H1 (cell line): ENCODE measurements around the gene MOSMO. TPM values are rescaled to one million over a fixed set of nuclear protein-coding genes. Genes with fewer than 3 reads are reported as not detected.

Experiments used
- ASH2L ChIP-seq: fragments of 200-600, 300-600 bp; sonication (generic); IDR thresholded peaks from one replicate; pipeline ENCODE4 v1.7.1; 2017; ENCODE audit warnings: low read length
- BCL11A ChIP-seq, 2 experiments: IDR thresholded peaks; one replicate each; pipeline ENCODE4 v1.6.1; 2011; ENCODE audit warnings: low read depth in 2 of 2, low read length in 2 of 2, mild to moderate bottlenecking in 2 of 2
- BRCA1 ChIP-seq: IDR thresholded peaks from 2 replicates; pipeline ENCODE4 v1.6.1; 2012; ENCODE audit warnings: low read depth, low read length, improper control_type of control experiment
- CHD1 ChIP-seq: IDR thresholded peaks from 2 replicates; pipeline ENCODE4 v1.6.1; 2012; ENCODE audit warnings: low read depth, low read length, improper control_type of control experiment
- CTBP2 ChIP-seq: IDR thresholded peaks from 2 replicates; pipeline ENCODE4 v1.7.0; 2011; ENCODE audit warnings: borderline replicate concordance, mild to moderate bottlenecking, moderate library complexity, mixed read lengths, low read length; ENCODE audit not compliant: insufficient read depth, insufficient read length
- EZH2 ChIP-seq: fragments of 200-600 bp; sonication (generic); IDR thresholded peaks from 2 replicates; pipeline ENCODE4 v1.7.1; 2012; ENCODE audit warnings: low read depth, mild to moderate bottlenecking, moderate library complexity, low read length, inconsistent platforms; ENCODE audit not compliant: severe bottlenecking
- FOSL1 ChIP-seq: IDR thresholded peaks from 2 replicates; pipeline ENCODE4 v1.6.1; 2011; ENCODE audit warnings: mild to moderate bottlenecking, low read depth, low read length, moderate library complexity; ENCODE audit not compliant: insufficient read depth
- GTF2F1 ChIP-seq: IDR thresholded peaks from 2 replicates; pipeline ENCODE4 v1.6.1; 2012; ENCODE audit warnings: low read depth, low read length, improper control_type of control experiment, borderline replicate concordance
- HDAC2 ChIP-seq, 2 experiments: fragments of 300-600 bp in 1 of 2; sonication (generic) in 1 of 2; IDR thresholded peaks; 2 replicates each; pipeline ENCODE4 v1.6.1; 2011 to 2012; ENCODE audit warnings: low read depth in 2 of 2, low read length in 2 of 2, mild to moderate bottlenecking in 2 of 2, moderate library complexity in 2 of 2, borderline replicate concordance in 1 of 2, inconsistent platforms in 1 of 2
- KDM5A ChIP-seq: fragments of 200-600 bp; IDR thresholded peaks from 2 replicates; pipeline ENCODE4 v1.7.1; 2012; ENCODE audit warnings: mild to moderate bottlenecking, low read length, inconsistent platforms, mixed read lengths
- MAFK ChIP-seq: IDR thresholded peaks from 2 replicates; pipeline ENCODE4 v1.6.1; 2012; ENCODE audit warnings: low read depth, mild to moderate bottlenecking, improper control_type of control experiment, low read length
- NRF1 ChIP-seq: IDR thresholded peaks from 2 replicates; pipeline ENCODE4 v1.6.1; 2011; ENCODE audit warnings: mild to moderate bottlenecking, low read depth, low read length, improper control_type of control experiment
- PHF8 ChIP-seq: fragments of 200-600 bp; sonication (generic); conservative IDR thresholded peaks from 2 replicates; pipeline ENCODE4 v1.7.1; 2012; ENCODE audit warnings: low read depth, mild to moderate bottlenecking, inconsistent platforms, low read length, moderate library complexity
- POLR2AphosphoS5 ChIP-seq: IDR thresholded peaks from 2 replicates; pipeline ENCODE4 v1.6.1; 2011; ENCODE audit warnings: low read depth, low read length
- POU5F1 ChIP-seq: IDR thresholded peaks from 2 replicates; pipeline ENCODE4 v1.6.1; 2011; ENCODE audit warnings: low read depth, mild to moderate bottlenecking, low read length, moderate library complexity
- RAD21 ChIP-seq, 2 experiments: IDR thresholded peaks in 1 of 2; conservative IDR thresholded peaks in 1 of 2; 2 replicates each; pipeline ENCODE4 v1.6.1; 2011; ENCODE audit warnings: low read depth in 2 of 2, low read length in 2 of 2, improper control_type of control experiment in 1 of 2, inconsistent platforms in 1 of 2, mild to moderate bottlenecking in 1 of 2, moderate library complexity in 1 of 2
- RFX5 ChIP-seq: IDR thresholded peaks from 2 replicates; pipeline ENCODE4 v1.6.1; 2011; ENCODE audit warnings: low read depth, low read length, improper control_type of control experiment, borderline replicate concordance
- RNF2 ChIP-seq: fragments of 200-900, 300-1000 bp; sonication (generic); IDR thresholded peaks from 2 replicates; pipeline ENCODE4 v1.7.1; 2016; ENCODE audit warnings: borderline replicate concordance, low read depth, mild to moderate bottlenecking, antibody characterized with exemption, low read length; ENCODE audit not compliant: poor library complexity, severe bottlenecking; ENCODE audit errors: missing control alignments
- SAP30 ChIP-seq: fragments of 300-600 bp; sonication (generic); IDR thresholded peaks from 2 replicates; pipeline ENCODE4 v1.7.1; 2012; ENCODE audit warnings: low read length, moderate library complexity, mild to moderate bottlenecking, inconsistent platforms; ENCODE audit not compliant: insufficient read depth, insufficient replicate concordance
- SP1 ChIP-seq: IDR thresholded peaks from 2 replicates; pipeline ENCODE4 v1.6.1; 2011; ENCODE audit warnings: low read depth, low read length
- ZNF274 ChIP-seq: IDR thresholded peaks from 2 replicates; pipeline ENCODE4 v1.7.0; 2012; ENCODE audit warnings: low read length, borderline replicate concordance; ENCODE audit errors: extremely low read depth
- polyA plus RNA-seq, 7 experiments: library from polyadenylated mRNA; depleted of rRNA in 3 of 7; stranded (reverse) in 5 of 7; unstranded in 2 of 7; fragments of >200 nt in 5 of 7; fragments of 200-250 nt in 2 of 7; gene quantifications; 1 replicate in 5 of 7; 2 replicates in 1 of 7; 4 replicates in 1 of 7; pipeline versions ENCODE4 v1.2.1 to v1.2.3, GENCODE V29; 2011 to 2013; ENCODE audit warnings: missing spikeins in 2 of 7, mixed read lengths in 2 of 7
- total RNA-seq: library from RNA; stranded (reverse); fragmentation: NEBNext Ultra II Directional; extraction: Animal tissue kit (Norgen Biotek cat#: 25700); gene quantifications from 2 replicates; pipeline ENCODE4 v1.2.1, GENCODE V29; 2021
- TF ChIP-seq, protein P1 (sequence below): IDR thresholded peaks from 2 replicates; pipeline ENCODE4 v1.6.1; 2012; ENCODE audit warnings: low read length, inconsistent platforms

The MOSMO gene
- total and polyA plus RNA-seq, 2 of the 8 experiments (the other 6 are each of a cell fraction or from before 2014, with no cell fraction given), result 8.6 to 14.8 TPM

DNA sequence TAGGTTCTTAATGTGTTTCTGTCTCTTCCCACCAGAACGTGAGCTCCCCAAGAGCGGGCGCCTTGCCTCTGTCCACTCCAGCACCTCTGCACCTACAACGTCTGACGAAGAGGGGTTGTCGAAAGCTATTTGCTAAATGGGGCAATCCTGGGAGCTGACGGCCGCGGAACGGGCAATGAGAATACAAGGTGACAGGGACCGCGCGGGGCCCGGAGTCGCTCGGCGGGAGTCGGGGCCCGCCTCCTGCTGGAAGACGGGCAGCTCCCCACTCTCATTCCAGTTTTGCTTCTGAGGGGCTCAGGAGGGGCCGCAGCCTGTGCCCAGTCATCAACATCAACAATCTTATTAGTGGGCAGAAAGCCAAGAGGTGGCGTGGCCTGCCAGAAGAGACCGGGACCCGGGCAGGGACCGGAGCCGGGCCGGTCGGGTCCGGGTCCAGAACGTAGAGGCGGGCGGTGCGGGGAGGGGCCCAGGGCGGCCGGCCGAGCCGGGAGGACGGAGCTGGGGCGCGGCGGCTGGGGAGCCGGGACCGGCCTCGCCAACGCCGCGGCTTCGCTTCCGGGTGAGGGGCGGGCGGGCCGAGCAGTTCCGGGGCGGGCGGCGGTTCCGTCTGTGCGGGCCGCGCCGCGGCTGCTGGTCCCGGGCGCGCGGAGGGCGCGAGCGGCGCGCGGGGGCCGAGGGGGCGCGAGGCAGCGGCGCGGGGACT, at the start of gene MOSMO (continued):
- TF ChIP-seq RNF2 (no peak), POLR2AphosphoS5 (no peak), BRCA1 (no peak), CTBP2 (no peak), PHF8 (peak; percentile 60; the same call in 1 of the 2 replicates), RAD21 (IDR thresholded peaks at IDR 0.05 in 1 of 2, conservative IDR thresholded peaks at IDR 0.05 in 1 of 2; ENCODE audit: low read depth in 2 of 2, low read length in 2 of 2) (no peak), SP1 (no peak), POU5F1 (no peak), MAFK (no peak), NRF1 (no peak), EZH2 (no peak), GTF2F1 (no peak), ZNF274 (no peak), FOSL1 (no peak), HDAC2 (IDR thresholded peaks at IDR 0.05; ENCODE audit: borderline replicate concordance in 1 of 2, low read depth in 2 of 2, low read length in 2 of 2) (0 out of 4 replicates have a peak, but pooled peaks have one; percentile 15 to 29), SAP30 (no peak), KDM5A (no peak), RFX5 (no peak), BCL11A (IDR thresholded peaks at IDR 0.05; ENCODE audit: low read depth in 2 of 2, low read length in 2 of 2) (no peak), ASH2L (peak; percentile 89), CHD1 (no peak)
- TF ChIP-seq, protein P1, sequence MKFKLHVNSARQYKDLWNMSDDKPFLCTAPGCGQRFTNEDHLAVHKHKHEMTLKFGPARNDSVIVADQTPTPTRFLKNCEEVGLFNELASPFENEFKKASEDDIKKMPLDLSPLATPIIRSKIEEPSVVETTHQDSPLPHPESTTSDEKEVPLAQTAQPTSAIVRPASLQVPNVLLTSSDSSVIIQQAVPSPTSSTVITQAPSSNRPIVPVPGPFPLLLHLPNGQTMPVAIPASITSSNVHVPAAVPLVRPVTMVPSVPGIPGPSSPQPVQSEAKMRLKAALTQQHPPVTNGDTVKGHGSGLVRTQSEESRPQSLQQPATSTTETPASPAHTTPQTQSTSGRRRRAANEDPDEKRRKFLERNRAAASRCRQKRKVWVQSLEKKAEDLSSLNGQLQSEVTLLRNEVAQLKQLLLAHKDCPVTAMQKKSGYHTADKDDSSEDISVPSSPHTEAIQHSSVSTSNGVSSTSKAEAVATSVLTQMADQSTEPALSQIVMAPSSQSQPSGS, result no peak
